ENCODE results near the gene MAML3.
"Not testable (repeated sequence)": the region's sequence is repeated elsewhere in the genome, so short reads cannot be mapped to it uniquely, and the experiment has no call there.

MAML3 gene

GRCh38 chr4:139954512-139954911, 199.5 kb downstream of the MAML3 start:
- DNase-seq: no peak

DNA sequence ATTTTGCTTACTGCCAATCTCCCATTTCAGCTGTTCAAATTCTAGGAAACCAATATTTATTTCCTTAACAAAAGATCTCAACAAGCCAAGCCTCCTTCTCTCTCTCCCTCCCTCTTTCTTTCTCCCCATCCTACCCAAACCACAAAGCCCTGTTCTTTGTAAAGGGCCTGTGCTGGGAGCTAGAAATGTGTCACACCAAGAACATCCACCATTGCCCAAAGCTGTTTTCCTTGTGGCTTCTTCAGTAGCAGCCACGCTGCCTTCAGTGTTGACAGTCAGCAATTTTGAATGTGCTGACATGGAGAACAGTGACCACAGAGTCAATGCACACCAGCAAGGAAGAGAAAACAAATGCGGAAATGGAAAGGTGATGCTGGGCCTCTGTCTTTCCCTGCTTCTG, 203.0 kb downstream of the MAML3 start:
- no peak for DNase-seq

- peak in 1 of 2 donors; percentile 21 for DNase-seq
These were observed 203.4 kb downstream of the MAML3 start for GRCh38 chr4:139950568-139950967.

DNA sequence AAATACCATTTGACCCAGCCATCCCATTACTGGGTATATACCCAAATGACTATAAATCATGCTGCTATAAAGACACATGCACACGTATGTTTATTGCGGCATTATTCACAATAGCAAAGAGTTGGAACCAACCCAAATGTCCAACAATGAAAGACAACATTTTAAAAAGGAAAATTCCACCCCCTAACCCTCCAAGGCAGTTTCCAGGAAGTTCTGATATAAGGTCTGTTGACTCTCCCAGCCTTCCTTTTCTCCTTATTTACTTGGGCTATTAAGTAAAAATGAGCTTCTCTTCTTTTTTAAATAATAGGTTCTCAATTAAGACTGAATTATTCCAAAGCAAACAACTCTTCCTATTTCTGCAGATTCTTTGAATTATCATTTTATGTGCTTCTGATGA, 209.1 kb downstream of the MAML3 start:
- not testable (repeated sequence) for DNase-seq

- no peak for DNase-seq
These were observed 210.7 kb downstream of the MAML3 start for GRCh38 chr4:139943277-139943676.

DNA sequence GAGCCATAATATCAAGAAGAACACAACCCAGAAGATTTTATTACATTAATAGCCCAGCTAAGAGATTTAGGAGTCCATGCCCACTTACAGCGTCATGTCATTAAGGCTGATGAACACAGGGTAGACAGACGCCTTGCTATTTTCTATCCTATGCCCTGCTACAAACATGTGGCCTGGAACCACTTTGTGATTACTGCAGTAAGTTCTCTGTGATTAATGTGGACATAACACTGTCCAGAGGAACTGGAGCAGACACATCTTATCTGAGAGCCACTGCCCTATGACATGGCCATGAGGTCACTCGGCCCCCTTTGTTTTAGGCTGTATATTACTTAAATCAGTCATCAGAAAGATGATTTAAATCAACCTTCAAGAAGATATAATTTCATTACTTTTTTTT, 211.7 kb downstream of the MAML3 start:
- DNase-seq: no peak

DNA sequence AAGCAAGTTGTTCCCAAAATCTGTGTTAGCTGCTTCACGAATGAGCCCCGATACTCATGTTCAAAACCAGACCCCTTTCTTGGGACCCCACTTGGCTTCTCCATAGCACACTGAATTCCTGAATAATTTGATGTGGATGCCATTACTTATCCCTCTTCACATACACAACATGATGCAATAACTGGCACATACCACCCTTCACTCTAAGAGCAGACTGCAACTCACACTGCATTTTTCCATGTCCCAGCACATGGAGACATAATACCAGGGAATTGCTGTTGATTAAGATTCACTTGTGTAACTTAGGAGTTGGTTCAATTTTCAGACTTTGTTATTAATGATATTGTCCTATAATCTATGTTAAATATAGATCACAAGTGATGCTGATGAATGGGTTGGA, 213.4 kb downstream of the MAML3 start:
- no peak for DNase-seq

DNA sequence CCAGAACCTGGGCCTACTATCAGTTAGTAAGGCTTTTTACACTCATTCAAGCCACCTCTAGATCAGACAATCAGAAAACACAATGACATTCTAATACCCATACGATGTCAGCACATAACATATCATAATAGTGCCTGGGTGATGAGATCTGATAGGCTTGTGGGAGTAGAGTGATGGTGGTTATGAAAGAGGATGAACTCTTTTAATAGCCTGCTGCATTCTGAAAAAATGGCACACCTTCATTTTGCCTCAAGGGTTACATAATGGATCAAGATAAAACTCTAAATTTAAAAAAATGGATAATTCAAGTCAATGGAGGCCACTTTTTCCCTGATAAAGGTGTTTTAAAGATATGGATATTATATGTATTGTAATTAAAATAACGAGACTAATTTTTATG, 215.6 kb downstream of the MAML3 start:
- no peak for DNase-seq

- no peak for DNase-seq
These were observed 218.1 kb downstream of the MAML3 start for GRCh38 chr4:139935911-139936310.

- DNase-seq: no peak
These were observed 219.2 kb downstream of the MAML3 start for GRCh38 chr4:139934708-139935195.

GRCh38 chr4:139934057-139934707, 219.8 kb downstream of the MAML3 start:
- DNase-seq: no peak

GRCh38 chr4:139933541-139933940, 220.4 kb downstream of the MAML3 start:
- no peak for DNase-seq

DNA sequence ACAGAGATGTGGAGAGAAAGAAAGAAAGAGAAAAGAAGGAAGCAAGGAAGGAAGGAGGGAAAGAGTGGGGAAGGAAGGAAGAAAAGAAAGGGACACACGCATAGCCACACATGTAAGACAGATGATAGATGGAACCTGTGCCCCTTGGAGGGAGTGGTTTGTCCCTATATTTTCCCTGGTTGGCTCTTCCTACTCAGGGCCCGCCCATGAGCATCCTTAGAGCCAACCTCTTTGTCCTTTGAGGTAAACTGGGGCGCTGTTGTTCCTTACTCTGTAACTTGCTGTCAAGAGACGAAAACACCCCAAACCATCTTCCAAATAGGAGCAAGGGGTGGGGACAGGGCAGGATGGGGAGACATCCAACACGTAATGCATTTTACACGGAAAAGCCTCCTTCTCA, 220.9 kb downstream of the MAML3 start:
- no peak for DNase-seq

DNA sequence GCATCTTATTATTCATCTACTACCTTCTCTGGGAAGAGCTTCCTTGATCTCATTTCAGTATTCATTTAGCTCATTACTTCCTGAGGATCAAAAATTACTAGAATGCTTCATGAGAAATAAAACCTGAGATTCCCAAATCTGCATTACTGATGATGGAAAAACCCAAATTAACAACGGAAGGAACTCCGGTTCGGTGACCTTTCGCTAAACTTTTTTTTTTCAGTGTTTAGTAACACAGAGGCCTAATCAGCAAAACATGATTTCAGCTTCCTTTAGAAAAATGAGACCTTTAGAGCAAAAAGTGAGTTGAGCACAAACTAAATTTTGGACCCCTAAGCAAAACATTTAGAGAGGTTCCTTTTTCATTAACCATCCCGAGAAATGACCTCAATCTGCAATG, 229.2 kb downstream of the MAML3 start:
- DNase-seq: no peak

- no peak for DNase-seq
These were observed 231.5 kb downstream of the MAML3 start for GRCh38 chr4:139922406-139923024.

- no peak for DNase-seq
These were observed 232.4 kb downstream of the MAML3 start for GRCh38 chr4:139921429-139922184.

GRCh38 chr4:139920486-139921002, 233.4 kb downstream of the MAML3 start:
- no peak for DNase-seq

GRCh38 chr4:139919521-139919920, 234.5 kb downstream of the MAML3 start:
- DNase-seq: no peak

DNA sequence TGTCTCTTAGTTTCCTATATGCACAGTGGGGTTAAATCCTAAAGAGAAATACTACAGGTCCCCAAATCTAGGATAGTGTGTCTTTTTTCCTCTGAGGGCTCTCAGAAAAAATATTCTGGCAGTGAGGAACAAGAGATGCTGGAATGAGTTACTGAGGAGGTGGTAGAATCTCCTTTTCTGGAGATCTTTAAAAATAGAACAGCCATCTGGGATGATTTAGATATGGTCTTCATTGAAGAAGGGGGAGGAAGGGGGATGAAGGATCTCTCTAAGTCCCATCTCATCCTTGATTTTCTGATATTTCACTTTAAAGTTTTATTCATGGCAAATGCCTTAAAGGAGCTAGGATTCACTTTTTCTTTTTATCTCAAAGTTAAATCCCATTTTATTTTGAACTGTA, 235.0 kb downstream of the MAML3 start:
- no peak for DNase-seq

DNA sequence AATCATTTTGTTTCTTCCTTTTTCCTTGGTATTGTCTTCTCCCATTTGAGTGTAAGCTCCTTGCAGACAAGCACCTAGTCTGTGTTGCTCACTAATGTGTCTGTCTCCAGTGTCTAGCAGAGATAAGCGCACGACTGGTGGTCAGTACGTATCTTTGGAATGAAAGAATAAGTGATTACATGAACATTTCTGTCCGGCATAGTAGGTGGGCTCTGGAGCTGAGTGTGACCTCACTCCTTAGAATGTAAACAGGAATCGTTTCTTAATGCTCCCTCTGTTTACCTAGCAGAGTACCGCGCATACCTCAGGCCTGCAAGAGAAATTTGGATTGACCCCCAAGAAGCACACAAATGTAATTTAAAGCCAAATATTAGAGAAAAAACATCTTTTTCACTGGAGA, 235.4 kb downstream of the MAML3 start:
- DNase-seq: no peak

DNA sequence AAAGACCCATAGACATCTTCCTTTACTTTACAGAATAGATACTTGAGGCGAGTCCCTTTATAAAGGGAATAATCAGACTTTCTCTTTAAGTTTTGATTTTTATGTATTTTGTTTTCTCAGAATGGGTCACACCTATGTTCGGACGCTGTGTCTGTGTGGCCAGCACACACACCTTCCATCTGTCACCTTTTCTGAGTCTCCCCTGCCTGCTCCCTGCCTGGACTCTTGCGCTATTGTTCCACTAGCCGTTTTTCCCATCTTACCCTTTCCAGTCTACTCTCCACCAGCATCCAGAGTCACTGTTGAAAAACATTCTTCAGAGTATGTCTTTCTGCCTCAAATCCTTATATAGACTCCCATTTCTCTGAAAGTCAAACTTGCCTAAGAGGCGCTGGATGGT, 236.1 kb downstream of the MAML3 start:
- DNase-seq: no peak

GRCh38 chr4:139916041-139916440, 237.9 kb downstream of the MAML3 start:
- no peak for DNase-seq

DNA sequence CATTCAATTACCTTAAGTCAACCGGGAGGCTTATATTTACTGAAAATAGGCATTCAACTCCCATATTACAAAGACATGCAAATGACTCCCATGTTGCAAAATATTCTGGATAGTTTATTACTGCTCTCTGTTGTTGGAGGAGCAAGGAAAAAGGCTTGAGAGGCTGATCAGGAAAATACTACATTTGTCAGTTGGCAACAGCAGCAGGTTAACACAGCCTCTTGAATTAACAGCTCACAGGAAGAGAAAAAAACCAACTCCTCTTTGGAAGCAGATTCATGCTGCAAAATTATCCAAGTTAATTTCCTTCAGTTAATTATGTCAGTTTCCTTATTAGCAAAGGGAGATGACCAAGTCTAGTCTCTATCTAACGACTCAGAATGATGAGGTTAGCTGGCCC, 238.9 kb downstream of the MAML3 start:
- DNase-seq: no peak
